Activated naive CD4-positive, alpha-beta T cell treated with anti-CD3 and anti-CD28 coated beads for 36 hours (primary cell): ENCODE results near the gene AURKAIP1. TPM values are rescaled to one million over a fixed set of nuclear protein-coding genes. Genes with fewer than 3 reads are reported as not detected.
"Not testable (repeated sequence)": the region's sequence is repeated elsewhere in the genome, so short reads cannot be mapped to it uniquely, and the experiment has no call there.

Source experiments
- CTCF ChIA-PET: fragments of 350-600 bp; sonication (Branson Sonifier 250); formaldehyde crosslinking; loops from one replicate; lab custom pipeline; 2021; ENCODE audit warnings: antibody characterized with exemption; lab: Charles Lee
- DNase-seq: peaks from one replicate; pipeline ENCODE4 v3.0.0-alpha.2; 2020
- H3K27ac Mint-ChIP-seq: one replicate; pipeline ENCODE4 v1.8.0; 2021; ENCODE audit warnings: mild to moderate bottlenecking, mixed read lengths
- H3K27me3 Mint-ChIP-seq: one replicate; pipeline ENCODE4 v1.8.0; 2021; ENCODE audit warnings: low read depth, mixed read lengths
- H3K36me3 Mint-ChIP-seq: one replicate; pipeline ENCODE4 v1.8.0; 2021; ENCODE audit warnings: low read depth, mixed read lengths
- H3K4me1 Mint-ChIP-seq: one replicate; pipeline ENCODE4 v1.8.0; 2021; ENCODE audit warnings: low read depth, mixed read lengths
- H3K4me3 Mint-ChIP-seq: one replicate; pipeline ENCODE4 v1.8.0; 2021; ENCODE audit warnings: mild to moderate bottlenecking, moderate library complexity, mixed read lengths
- H3K9me3 Mint-ChIP-seq: one replicate; pipeline ENCODE4 v1.8.0; 2021; ENCODE audit warnings: mixed read lengths
- intact Hi-C: fragments of 100-400 bp; cut with micrococcal nuclease; formaldehyde crosslinking; loops from one replicate; pipeline ENCODE4 v1.15.1; 2023
- total RNA-seq, 2 experiments: library from RNA; stranded (reverse); gene quantifications; one replicate each; pipeline ENCODE4 v1.2.3, GENCODE V29; 2021

Gene AURKAIP1
- total RNA-seq, 2 experiments from 2014 or later, result 108 TPM

DNA sequence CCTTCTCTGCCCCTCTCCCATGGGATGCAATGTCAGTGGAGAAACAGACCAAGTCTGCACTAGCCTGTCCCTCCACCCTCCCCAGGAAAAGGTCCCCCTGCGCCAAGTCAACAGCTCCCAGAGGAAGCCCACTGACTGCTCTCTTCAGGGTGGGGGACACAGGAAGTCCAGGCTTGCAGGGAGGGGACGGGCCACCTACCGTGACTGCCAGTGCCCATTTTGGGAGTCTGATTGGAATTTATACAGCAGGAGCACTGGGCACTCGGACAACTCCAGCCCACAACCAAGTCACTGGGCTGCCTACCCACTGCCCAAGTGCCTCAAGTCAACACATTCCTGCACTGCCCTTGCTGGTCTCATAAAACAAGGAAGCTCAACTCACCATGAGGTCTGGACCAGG lies 18.0 kb upstream of the AURKAIP1 start:
- no peak overlapping the region for H3K4me3 Mint-ChIP-seq

GRCh38 chr1:1391225-1391624 lies 16.2 kb upstream of the AURKAIP1 start:
- peak overlapping the region; percentile 24 for H3K27ac Mint-ChIP-seq
- CTCF ChIA-PET, result interaction anchor here (1.1 to 1.6 kb wide), 2 partner anchors 19 to 50 kb away, joined by 3 read pairs; no protein-coding TSS in a partner anchor

More for the DNA sequence above, 18.0 kb upstream of the AURKAIP1 start:
- CTCF ChIA-PET, result no interaction called here
- Mint-ChIP-seq H3K27me3 (no peaks in the 10 kb centered on the region), H3K4me1 (peaks cover 19% of the 10 kb centered on the region), H3K36me3 (peaks cover 60% of the 10 kb centered on the region), H3K9me3 (no peaks in the 10 kb centered on the region), H3K27ac (no peak overlapping the region)
- DNase-seq, result no peak
- intact Hi-C loops, result no loop called here

GRCh38 chr1:1390675-1391074 lies 15.7 kb upstream of the AURKAIP1 start:
- H3K9me3 Mint-ChIP-seq, result no peaks in the 10 kb centered on the region
- H3K4me3 Mint-ChIP-seq, result no peak overlapping the region
- CTCF ChIA-PET, result interaction anchor here (1.6 kb wide), 1 partner anchor 50 kb away, joined by 3 read pairs; no protein-coding TSS in a partner anchor
- peaks cover 65% of the 10 kb centered on the region for H3K36me3 Mint-ChIP-seq
- H3K27me3 Mint-ChIP-seq, result no peaks in the 10 kb centered on the region
- H3K4me1 Mint-ChIP-seq, result peaks cover 7% of the 10 kb centered on the region
- no peak overlapping the region for H3K27ac Mint-ChIP-seq
- DNase-seq, result no peak
- intact Hi-C loops, result no loop called here

More at GRCh38 chr1:1391225-1391624, 16.2 kb upstream of the AURKAIP1 start:
- Mint-ChIP-seq H3K27me3 (no peaks in the 10 kb centered on the region), H3K36me3 (peaks cover 66% of the 10 kb centered on the region), H3K9me3 (no peaks in the 10 kb centered on the region), H3K4me3 (no peak overlapping the region), H3K4me1 (peaks cover 9% of the 10 kb centered on the region)
- DNase-seq, result no peak
- intact Hi-C loops, result no loop called here

DNA sequence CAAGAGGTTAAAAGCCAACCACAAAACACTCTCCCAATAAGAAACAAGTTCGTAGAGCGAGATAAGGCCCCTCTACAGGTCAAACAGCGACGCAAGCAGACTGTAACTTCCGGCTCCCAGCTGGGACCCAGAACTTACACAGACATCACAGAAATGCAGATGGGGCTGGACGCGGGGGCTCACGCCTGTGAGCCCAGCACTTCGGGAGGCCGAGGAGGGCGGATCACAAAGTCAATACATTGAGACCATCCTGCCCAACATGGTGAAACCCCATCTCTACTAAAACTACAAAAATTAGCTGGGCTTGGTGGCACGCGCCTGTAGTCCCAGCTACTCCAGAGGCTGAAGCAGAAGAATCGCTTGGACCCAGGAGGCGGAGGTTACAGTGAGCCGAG lies 13.1 kb upstream of the AURKAIP1 start:
- CTCF ChIA-PET, result no interaction called here
- intact Hi-C loops, result no loop called here
- no peak overlapping the region for H3K4me3 Mint-ChIP-seq
- H3K27ac Mint-ChIP-seq, result no peak overlapping the region
- H3K36me3 Mint-ChIP-seq, result peaks cover 46% of the 10 kb centered on the region
- H3K27me3 Mint-ChIP-seq, result no peaks in the 10 kb centered on the region
- no peaks in the 10 kb centered on the region for H3K4me1 Mint-ChIP-seq
- H3K9me3 Mint-ChIP-seq, result no peaks in the 10 kb centered on the region
- DNase-seq, result no peak

- Mint-ChIP-seq H3K4me1 (no peaks in the 10 kb centered on the region), H3K27ac (no peak overlapping the region), H3K36me3 (peaks cover 45% of the 10 kb centered on the region), H3K27me3 (no peaks in the 10 kb centered on the region), H3K4me3 (no peak overlapping the region), H3K9me3 (no peaks in the 10 kb centered on the region)
- DNase-seq, result no peak
- CTCF ChIA-PET, result no interaction called here
- intact Hi-C loops, result no loop called here
These were observed 12.4 kb upstream of the AURKAIP1 start for GRCh38 chr1:1387098-1388077.

DNA sequence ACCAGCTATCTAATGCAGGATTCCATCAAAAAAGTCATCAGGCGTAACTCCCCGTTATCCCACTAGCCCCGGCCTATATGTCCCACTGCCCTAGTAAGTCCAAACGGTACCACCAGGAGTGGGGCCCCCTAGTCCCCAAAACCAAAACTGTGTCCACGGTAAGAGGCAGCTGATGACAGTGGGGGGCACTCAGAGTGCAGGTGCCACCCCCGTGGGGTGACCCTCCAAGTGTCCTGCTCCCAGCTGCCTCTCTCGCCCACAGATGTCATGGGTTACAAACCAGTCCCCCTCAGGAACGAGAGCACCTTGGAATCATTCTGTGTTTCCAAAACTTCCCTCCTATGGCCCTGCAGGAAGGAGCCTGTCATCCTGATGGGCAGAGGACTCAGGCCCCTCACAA lies 10.9 kb upstream of the AURKAIP1 start:
- intact Hi-C loops, result no loop called here
- CTCF ChIA-PET, result no interaction called here
- no peaks in the 10 kb centered on the region for H3K27me3 Mint-ChIP-seq
- H3K9me3 Mint-ChIP-seq, result no peaks in the 10 kb centered on the region
- no peaks in the 10 kb centered on the region for H3K4me1 Mint-ChIP-seq
- DNase-seq, result no peak
- H3K27ac Mint-ChIP-seq, result no peak overlapping the region
- H3K4me3 Mint-ChIP-seq, result no peak overlapping the region
- H3K36me3 Mint-ChIP-seq, result peaks cover 36% of the 10 kb centered on the region

DNA sequence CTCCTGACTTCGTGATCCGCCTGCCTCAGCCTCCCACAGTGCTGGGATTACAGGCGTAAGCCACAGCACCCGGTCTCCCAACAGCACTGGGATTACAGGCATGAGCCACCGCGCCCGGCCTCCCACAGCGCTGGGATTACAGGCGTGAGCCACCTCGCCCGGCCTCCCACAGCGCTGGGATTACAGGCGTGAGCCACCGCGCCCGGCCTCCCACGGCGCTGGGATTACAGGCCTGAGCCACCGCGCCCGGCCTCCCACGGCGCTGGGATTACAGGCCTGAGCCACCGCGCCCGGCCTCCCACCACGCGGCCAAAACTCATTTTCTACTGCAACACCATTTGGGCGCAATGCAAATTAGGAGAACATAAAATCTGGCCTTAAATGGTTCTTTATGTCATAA lies 10.3 kb upstream of the AURKAIP1 start:
- H3K9me3 Mint-ChIP-seq, CTCF ChIA-PET: not testable (repeated sequence)

DNA sequence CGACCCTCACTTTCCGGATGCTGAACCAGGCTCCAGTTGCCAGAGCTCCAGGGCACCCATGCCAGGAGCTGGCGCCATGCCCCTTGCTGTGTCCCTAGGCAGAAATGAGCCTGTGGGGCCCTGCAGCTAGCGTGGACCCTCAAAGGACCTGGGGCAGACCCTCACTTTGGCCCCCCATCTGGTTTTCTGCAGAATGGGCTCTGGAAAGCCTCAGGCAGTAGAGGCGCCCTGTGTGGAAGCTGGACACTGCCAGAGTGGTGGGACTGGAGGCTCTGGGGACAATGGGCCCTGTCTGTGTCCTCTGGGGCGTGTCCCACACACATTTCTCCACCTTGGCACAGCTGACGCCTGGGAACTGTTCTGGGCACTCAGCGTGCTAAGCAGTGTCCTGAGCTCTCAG lies 6.3 kb upstream of the AURKAIP1 start:
- CTCF ChIA-PET, result interaction anchor here (1.1 kb wide), 1 partner anchor 21 kb away, joined by 3 read pairs; no protein-coding TSS in a partner anchor
- intact Hi-C loops, result no loop called here
- Mint-ChIP-seq H3K27me3 (no peaks in the 10 kb centered on the region), H3K4me3 (no peak overlapping the region), H3K4me1 (no peaks in the 10 kb centered on the region), H3K36me3 (no peaks in the 10 kb centered on the region), H3K27ac (no peak overlapping the region), H3K9me3 (no peaks in the 10 kb centered on the region)
- DNase-seq, result no peak

More for the DNA sequence above, 10.3 kb upstream of the AURKAIP1 start:
- H3K27ac Mint-ChIP-seq, H3K4me1 Mint-ChIP-seq, H3K4me3 Mint-ChIP-seq, DNase-seq, intact Hi-C loops, H3K27me3 Mint-ChIP-seq: not testable (repeated sequence)
- peaks cover 30% of the 10 kb centered on the region for H3K36me3 Mint-ChIP-seq

- Mint-ChIP-seq H3K9me3 (no peaks in the 10 kb centered on the region), H3K4me1 (peaks cover 2% of the 10 kb centered on the region), H3K36me3 (no peaks in the 10 kb centered on the region), H3K27ac (no peak overlapping the region), H3K4me3 (no peak overlapping the region), H3K27me3 (no peaks in the 10 kb centered on the region)
- CTCF ChIA-PET, result no interaction called here
- DNase-seq, result no peak
- intact Hi-C loops, result no loop called here
These were observed 5.9 kb upstream of the AURKAIP1 start for GRCh38 chr1:1380860-1381259.

- no peak overlapping the region for H3K4me3 Mint-ChIP-seq
- CTCF ChIA-PET, result interaction anchor here (0.6 to 1.4 kb wide), 3 partner anchors 25 to 399 kb away, joined by 3 to 6 read pairs (median 4); no protein-coding TSS in a partner anchor
- DNase-seq, result no peak
- no peaks in the 10 kb centered on the region for H3K27me3 Mint-ChIP-seq
- intact Hi-C loops, result no loop called here
- no peak overlapping the region for H3K27ac Mint-ChIP-seq
- peaks cover 1% of the 10 kb centered on the region for H3K36me3 Mint-ChIP-seq
- no peaks in the 10 kb centered on the region for H3K9me3 Mint-ChIP-seq
- H3K4me1 Mint-ChIP-seq, result peaks cover 13% of the 10 kb centered on the region
These were observed 2.7 kb upstream of the AURKAIP1 start for GRCh38 chr1:1377540-1378205.

- CTCF ChIA-PET, result interaction anchor here (1.4 kb wide), 1 partner anchor 64 kb away, joined by 6 read pairs; no protein-coding TSS in a partner anchor
- no peak for DNase-seq
- Mint-ChIP-seq H3K27ac (no peak overlapping the region), H3K4me3 (peak overlapping the region; percentile 89), H3K36me3 (peaks cover 1% of the 10 kb centered on the region), H3K9me3 (no peaks in the 10 kb centered on the region), H3K27me3 (no peaks in the 10 kb centered on the region), H3K4me1 (peaks cover 18% of the 10 kb centered on the region)
- intact Hi-C loops, result no loop called here
These were observed 1.7 kb upstream of the AURKAIP1 start for GRCh38 chr1:1376551-1377226.

DNA sequence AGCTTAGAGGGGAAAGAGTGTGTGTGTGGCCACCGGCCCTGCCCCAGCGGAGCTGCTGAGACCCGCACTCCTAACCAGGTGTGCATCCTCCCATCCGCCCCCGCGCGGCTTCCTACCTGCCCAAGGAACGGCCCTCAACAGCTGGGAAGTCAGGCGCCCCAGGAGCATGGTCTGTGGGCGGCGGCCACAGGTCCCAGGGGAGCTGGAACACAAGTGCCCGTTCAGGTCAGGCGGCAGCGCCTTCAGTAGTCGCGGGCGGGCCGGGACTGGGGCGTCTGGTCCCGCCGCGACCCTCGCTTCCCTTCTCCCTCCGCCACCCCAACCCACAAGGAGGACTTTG lies 448 bp downstream of the AURKAIP1 start:
- Mint-ChIP-seq H3K27ac (peak overlapping the region; percentile 68), H3K27me3 (no peaks in the 10 kb centered on the region), H3K4me1 (peaks cover 25% of the 10 kb centered on the region), H3K4me3 (peak overlapping the region; percentile 89), H3K36me3 (peaks cover 1% of the 10 kb centered on the region), H3K9me3 (no peaks in the 10 kb centered on the region)
- CTCF ChIA-PET, result interaction anchor here (1.3 kb wide), 1 partner anchor 26 kb away, joined by 3 read pairs; no protein-coding TSS in a partner anchor
- no peak for DNase-seq
- intact Hi-C loops, result loop anchor here (2.0 kb wide), 1 partner anchor 50 kb away; the partner anchor contains the start of genes CPTP and INTS11
